Loucy (cell line): ENCODE results near the gene PNLIPRP2.

Source experiments
- H2AFZ ChIP-seq: fragments of 200-600 bp; sonication (generic); 2 replicates; pipeline ENCODE4 v1.6.0; 2016; ENCODE audit warnings: antibody characterized with exemption, mild to moderate bottlenecking, low read length, moderate library complexity
- H3F3A ChIP-seq: fragments of 200-600 bp; 2 replicates; pipeline ENCODE4 v1.6.0; 2016; ENCODE audit warnings: antibody characterized with exemption, low read depth, mild to moderate bottlenecking
- H3K27me3 ChIP-seq: fragments of 200-600 bp; sonication (generic); 2 replicates; pipeline ENCODE4 v1.6.1; 2014; ENCODE audit warnings: low read length, mild to moderate bottlenecking; ENCODE audit not compliant: insufficient read depth, poor library complexity, severe bottlenecking
- H3K36me3 ChIP-seq: fragments of 200-600 bp; sonication (generic); 2 replicates; pipeline ENCODE4 v1.6.1; 2016; ENCODE audit warnings: low read length; ENCODE audit not compliant: insufficient read depth
- H3K4me1 ChIP-seq: fragments of 200-600 bp; sonication (generic); 2 replicates; pipeline ENCODE4 v1.5.1; 2014; ENCODE audit warnings: low read length, mild to moderate bottlenecking; ENCODE audit not compliant: insufficient read depth, poor library complexity, severe bottlenecking
- H3K4me2 ChIP-seq: fragments of 200-600 bp; sonication (generic); 2 replicates; pipeline ENCODE4 v1.6.0; 2014; ENCODE audit warnings: antibody characterized with exemption, low read length, low read depth, mild to moderate bottlenecking; ENCODE audit not compliant: poor library complexity, severe bottlenecking
- H3K4me3 ChIP-seq: fragments of 200-600 bp; sonication (generic); 2 replicates; pipeline ENCODE4 v1.5.1; 2014; ENCODE audit warnings: low read length, mild to moderate bottlenecking, mixed read lengths; ENCODE audit not compliant: poor library complexity, severe bottlenecking
- H3K79me2 ChIP-seq: fragments of 200-600 bp; sonication (generic); 2 replicates; pipeline ENCODE4 v1.6.1; 2014; ENCODE audit warnings: low read length; ENCODE audit not compliant: insufficient read depth
- H3K9ac ChIP-seq: fragments of 200-600 bp; sonication (generic); 2 replicates; pipeline ENCODE4 v1.6.0; 2014; ENCODE audit warnings: mild to moderate bottlenecking, low read depth, low read length, moderate library complexity; ENCODE audit not compliant: poor library complexity, severe bottlenecking
- H3K9me2 ChIP-seq: fragments of 200-600 bp; sonication (generic); replicated peaks from 2 replicates; pipeline ENCODE4 v1.6.1; 2016; ENCODE audit warnings: low read depth, low read length, mixed read lengths
- H3K9me3 ChIP-seq: fragments of 200-600 bp; sonication (generic); 2 replicates; pipeline ENCODE4 v1.6.1; 2014; ENCODE audit warnings: mild to moderate bottlenecking, antibody characterized with exemption, low read length, low read depth; ENCODE audit not compliant: insufficient read depth
- H4K20me1 ChIP-seq: fragments of 200-600 bp; sonication (generic); 2 replicates; pipeline ENCODE4 v1.6.0; 2014; ENCODE audit warnings: antibody characterized with exemption, low read length, mild to moderate bottlenecking; ENCODE audit not compliant: insufficient read depth, poor library complexity, severe bottlenecking
- EZH2phosphoT487 ChIP-seq: fragments of 200-600 bp; IDR thresholded peaks from 2 replicates; pipeline ENCODE4 v1.6.1; 2018; ENCODE audit warnings: antibody characterized with exemption, mild to moderate bottlenecking, moderate library complexity, borderline replicate concordance
- TF ChIP-seq, protein P1 (sequence below): fragments of 200-600 bp; sonication (generic); conservative IDR thresholded peaks from 2 replicates; pipeline ENCODE4 v1.5.1; 2014; ENCODE audit warnings: mild to moderate bottlenecking, antibody characterized with exemption, low read length

Gene PNLIPRP2

DNA sequence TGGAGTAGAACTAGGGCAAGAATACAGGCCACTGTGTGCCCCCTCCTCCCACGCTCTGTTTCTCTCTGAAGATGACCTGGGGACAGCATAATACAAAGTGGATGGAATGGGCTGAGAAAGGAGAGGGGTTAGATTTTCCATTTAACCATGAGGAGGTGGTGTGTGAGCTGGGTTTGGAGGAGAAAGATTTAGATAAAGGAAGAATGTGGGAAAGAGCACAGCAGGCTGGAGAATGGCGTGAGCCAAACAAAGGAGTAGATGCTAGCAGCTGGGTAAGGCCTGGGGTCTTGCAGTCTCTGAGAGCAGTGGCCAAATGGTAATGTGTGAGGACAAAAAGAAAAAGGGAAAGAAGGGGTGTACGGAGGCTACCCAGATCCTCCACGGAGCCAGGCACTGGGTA, 8.6 kb downstream of the PNLIPRP2 start:
- no peaks in the 10 kb centered on the region for H4K20me1 ChIP-seq
- H2AFZ ChIP-seq, result no peak overlapping the region
- H3F3A ChIP-seq, result no peaks in the 10 kb centered on the region
- no peaks in the 10 kb centered on the region for H3K27me3 ChIP-seq
- TF ChIP-seq, protein P1, sequence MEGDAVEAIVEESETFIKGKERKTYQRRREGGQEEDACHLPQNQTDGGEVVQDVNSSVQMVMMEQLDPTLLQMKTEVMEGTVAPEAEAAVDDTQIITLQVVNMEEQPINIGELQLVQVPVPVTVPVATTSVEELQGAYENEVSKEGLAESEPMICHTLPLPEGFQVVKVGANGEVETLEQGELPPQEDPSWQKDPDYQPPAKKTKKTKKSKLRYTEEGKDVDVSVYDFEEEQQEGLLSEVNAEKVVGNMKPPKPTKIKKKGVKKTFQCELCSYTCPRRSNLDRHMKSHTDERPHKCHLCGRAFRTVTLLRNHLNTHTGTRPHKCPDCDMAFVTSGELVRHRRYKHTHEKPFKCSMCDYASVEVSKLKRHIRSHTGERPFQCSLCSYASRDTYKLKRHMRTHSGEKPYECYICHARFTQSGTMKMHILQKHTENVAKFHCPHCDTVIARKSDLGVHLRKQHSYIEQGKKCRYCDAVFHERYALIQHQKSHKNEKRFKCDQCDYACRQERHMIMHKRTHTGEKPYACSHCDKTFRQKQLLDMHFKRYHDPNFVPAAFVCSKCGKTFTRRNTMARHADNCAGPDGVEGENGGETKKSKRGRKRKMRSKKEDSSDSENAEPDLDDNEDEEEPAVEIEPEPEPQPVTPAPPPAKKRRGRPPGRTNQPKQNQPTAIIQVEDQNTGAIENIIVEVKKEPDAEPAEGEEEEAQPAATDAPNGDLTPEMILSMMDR, result no peak
- no peak for TF ChIP-seq EZH2phosphoT487
- H3K4me1 ChIP-seq, result no peaks in the 10 kb centered on the region
- no peaks in the 10 kb centered on the region for H3K79me2 ChIP-seq
- H3K4me2 ChIP-seq, result no peak overlapping the region
- no peaks in the 10 kb centered on the region for H3K9me2 ChIP-seq
- H3K4me3 ChIP-seq, result no peak overlapping the region
- no peak overlapping the region for H3K9ac ChIP-seq
- H3K36me3 ChIP-seq, result no peaks in the 10 kb centered on the region
- H3K9me3 ChIP-seq, result no peaks in the 10 kb centered on the region

DNA sequence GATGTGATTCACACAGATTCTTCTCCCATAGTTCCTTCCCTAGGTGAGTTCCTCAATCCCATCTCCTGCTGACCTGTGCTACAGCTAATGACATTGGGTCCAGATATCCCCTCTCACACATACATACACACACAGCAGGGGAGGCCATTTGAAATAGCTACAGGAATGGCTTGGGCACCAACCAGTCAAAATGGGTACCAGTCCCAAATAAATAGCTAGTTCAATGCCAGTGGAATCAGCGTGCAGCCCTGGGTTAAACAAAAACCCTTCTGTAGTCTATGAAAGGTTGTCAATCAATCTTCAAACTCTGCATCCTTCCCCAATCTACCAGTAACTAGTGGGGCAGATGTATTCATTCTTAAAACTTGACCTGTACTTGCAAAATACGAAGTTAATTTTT, 9.3 kb downstream of the PNLIPRP2 start:
- Histone ChIP-seq H3K4me2 (no peak overlapping the region), H3F3A (no peaks in the 10 kb centered on the region), H3K36me3 (no peaks in the 10 kb centered on the region), H3K27me3 (no peaks in the 10 kb centered on the region), H3K4me1 (no peaks in the 10 kb centered on the region), H3K9me2 (no peaks in the 10 kb centered on the region), H3K9me3 (no peaks in the 10 kb centered on the region), H3K9ac (no peak overlapping the region), H2AFZ (no peak overlapping the region), H3K4me3 (no peak overlapping the region), H3K79me2 (no peaks in the 10 kb centered on the region), H4K20me1 (no peaks in the 10 kb centered on the region)
- no peak for TF ChIP-seq EZH2phosphoT487
- TF ChIP-seq, protein P1, result no peak

DNA sequence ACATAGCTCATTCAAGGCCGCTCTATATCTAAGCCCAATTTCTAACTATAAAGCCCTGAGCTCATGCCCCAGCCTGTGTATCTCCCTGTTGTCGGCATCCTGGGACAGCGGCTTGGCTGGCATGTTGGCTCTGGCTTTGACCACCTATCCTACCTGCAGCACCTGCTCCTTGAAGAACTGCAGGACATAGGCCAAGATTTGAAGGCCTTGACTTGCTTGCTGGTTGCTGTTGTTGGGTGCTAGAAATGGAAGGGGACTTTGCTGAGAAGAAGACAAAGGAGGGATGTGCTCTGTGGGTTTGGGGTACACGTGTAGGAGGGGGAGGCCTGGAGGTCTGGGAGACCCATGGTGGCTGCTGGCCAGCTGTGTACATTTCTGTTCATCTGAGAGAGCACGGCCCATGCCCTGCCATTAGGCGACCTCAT, 11.1 kb downstream of the PNLIPRP2 start:
- Histone ChIP-seq H3K4me3 (no peak overlapping the region), H3K9me2 (no peaks in the 10 kb centered on the region), H4K20me1 (no peaks in the 10 kb centered on the region), H3F3A (no peaks in the 10 kb centered on the region), H3K27me3 (peaks cover 13% of the 10 kb centered on the region), H3K36me3 (no peaks in the 10 kb centered on the region), H3K9me3 (no peaks in the 10 kb centered on the region), H3K4me2 (no peak overlapping the region), H2AFZ (no peak overlapping the region), H3K79me2 (no peaks in the 10 kb centered on the region), H3K4me1 (no peaks in the 10 kb centered on the region), H3K9ac (no peak overlapping the region)
- no peak for TF ChIP-seq EZH2phosphoT487
- TF ChIP-seq, protein P1, result no peak
